WTC11 (cell line): ENCODE data around the gene TXNIP. TPM values are rescaled to one million over a fixed set of nuclear protein-coding genes. Genes with fewer than 3 reads are reported as not detected.

Experiments
- ATAC-seq: fragments of 200-7000 bp; cut with Tn5 transposase; 2 replicates; pipeline ENCODE4 v1.10.0; 2021; ENCODE audit warnings: mild to moderate bottlenecking, moderate library complexity
- CTCF ChIA-PET: fragments of 300-600 bp; sonication (Branson Sonifier 250); formaldehyde crosslinking; loops from one replicate; lab custom pipeline; 2021; ENCODE audit warnings: antibody characterized with exemption; lab: Charles Lee
- POLR2A ChIA-PET: fragments of 350-600 bp; sonication (Branson Sonifier 250); formaldehyde crosslinking; loops from one replicate; lab custom pipeline; 2021; ENCODE audit warnings: antibody characterized with exemption; lab: Charles Lee
- DNase-seq: peaks from one replicate; pipeline ENCODE4 v3.0.0; 2021; ENCODE audit warnings: low spot score
- H3K27ac Mint-ChIP-seq: 2 replicates; pipeline ENCODE4 v1.8.0; 2021; ENCODE audit warnings: mixed read lengths
- H3K27me3 Mint-ChIP-seq: 2 replicates; pipeline ENCODE4 v1.8.0; 2021; ENCODE audit warnings: low read depth, mild to moderate bottlenecking, moderate library complexity, mixed read lengths
- H3K36me3 Mint-ChIP-seq: 2 replicates; pipeline ENCODE4 v1.8.0; 2021; ENCODE audit warnings: mixed read lengths
- H3K4me1 Mint-ChIP-seq: 2 replicates; pipeline ENCODE4 v1.8.0; 2022; ENCODE audit warnings: mixed read lengths
- H3K4me3 Mint-ChIP-seq: 2 replicates; pipeline ENCODE4 v1.8.0; 2021; ENCODE audit warnings: mild to moderate bottlenecking, moderate library complexity, mixed read lengths
- H3K9me3 Mint-ChIP-seq: 2 replicates; pipeline ENCODE4 v1.8.0; 2021; ENCODE audit warnings: mixed read lengths
- GABPB1 ChIP-seq: sonication (generic); formaldehyde crosslinking; IDR thresholded peaks from 2 replicates; pipeline ENCODE4 v1.8.1; 2023; ENCODE audit warnings: mild to moderate bottlenecking, missing genetic modification reagents
- SMAD3 ChIP-seq: sonication (generic); formaldehyde crosslinking; IDR thresholded peaks from 2 replicates; pipeline ENCODE4 v1.8.0; 2022; ENCODE audit warnings: missing genetic modification reagents, mild to moderate bottlenecking, borderline replicate concordance
- ZNF121 ChIP-seq: sonication (generic); formaldehyde crosslinking; IDR thresholded peaks from 2 replicates; pipeline ENCODE4 v1.8.0; 2023; ENCODE audit warnings: missing genetic modification reagents
- ZNF263 ChIP-seq: sonication (generic); formaldehyde crosslinking; IDR thresholded peaks from 2 replicates; pipeline ENCODE4 v1.8.1; 2022; ENCODE audit warnings: low read depth, mild to moderate bottlenecking, moderate library complexity, missing genetic modification reagents
- ZNF396 ChIP-seq: fragments of 250-450 bp; sonication (Bioruptor Pico); IDR thresholded peaks from 2 replicates; pipeline ENCODE4 v1.8.0; 2021; ENCODE audit warnings: mild to moderate bottlenecking, moderate library complexity, borderline replicate concordance
- ZNF423 ChIP-seq: fragments of 250-450 bp; sonication (Bioruptor Pico); IDR thresholded peaks from 2 replicates; pipeline ENCODE4 v2.1.2; 2022; ENCODE audit warnings: mild to moderate bottlenecking, moderate library complexity
- ZNF532 ChIP-seq: fragments of 250-450 bp; sonication (Bioruptor Pico); IDR thresholded peaks from 2 replicates; pipeline ENCODE4 v1.9.0; 2021; ENCODE audit warnings: mild to moderate bottlenecking, borderline replicate concordance
- total RNA-seq: library from RNA; stranded (reverse); gene quantifications from 3 replicates; pipeline ENCODE4 v1.2.3, GENCODE V29; 2021
- TF ChIP-seq, protein P1 (sequence below): sonication (generic); formaldehyde crosslinking; IDR thresholded peaks from 2 replicates; pipeline ENCODE4 v1.8.1; 2023; ENCODE audit warnings: mild to moderate bottlenecking, missing genetic modification reagents
- TF ChIP-seq, protein P2 (sequence below): sonication (generic); formaldehyde crosslinking; IDR thresholded peaks from 2 replicates; pipeline ENCODE4 v1.8.1; 2022; ENCODE audit warnings: mild to moderate bottlenecking, missing genetic modification reagents, moderate library complexity, borderline replicate concordance
- TF ChIP-seq, protein P3 (sequence below): fragments of 250-450 bp; sonication (Bioruptor Pico); IDR thresholded peaks from 2 replicates; pipeline ENCODE4 v1.9.0; 2021; ENCODE audit warnings: mild to moderate bottlenecking
- TF ChIP-seq, protein P4 (sequence below): sonication (generic); formaldehyde crosslinking; IDR thresholded peaks from 2 replicates; pipeline ENCODE4 v1.8.0; 2022; ENCODE audit warnings: mild to moderate bottlenecking, missing genetic modification reagents
- TF ChIP-seq, protein P5 (sequence below): fragments of 250-450 bp; sonication (Bioruptor Pico); IDR thresholded peaks from 2 replicates; pipeline ENCODE4 v1.8.0; 2021; ENCODE audit warnings: mild to moderate bottlenecking

TXNIP gene
- total RNA-seq, 1 experiment from 2014 or later, result 56.7 TPM

GRCh38 chr1:146021050-146021445 is 24.7 kb upstream of the TXNIP start (continued):
- TF ChIP-seq, protein P1, sequence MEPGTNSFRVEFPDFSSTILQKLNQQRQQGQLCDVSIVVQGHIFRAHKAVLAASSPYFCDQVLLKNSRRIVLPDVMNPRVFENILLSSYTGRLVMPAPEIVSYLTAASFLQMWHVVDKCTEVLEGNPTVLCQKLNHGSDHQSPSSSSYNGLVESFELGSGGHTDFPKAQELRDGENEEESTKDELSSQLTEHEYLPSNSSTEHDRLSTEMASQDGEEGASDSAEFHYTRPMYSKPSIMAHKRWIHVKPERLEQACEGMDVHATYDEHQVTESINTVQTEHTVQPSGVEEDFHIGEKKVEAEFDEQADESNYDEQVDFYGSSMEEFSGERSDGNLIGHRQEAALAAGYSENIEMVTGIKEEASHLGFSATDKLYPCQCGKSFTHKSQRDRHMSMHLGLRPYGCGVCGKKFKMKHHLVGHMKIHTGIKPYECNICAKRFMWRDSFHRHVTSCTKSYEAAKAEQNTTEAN (CRISPR knock-in tag), result no peak
- no peak for TF ChIP-seq ZNF263 (CRISPR knock-in tag)
- TF ChIP-seq, protein P2, sequence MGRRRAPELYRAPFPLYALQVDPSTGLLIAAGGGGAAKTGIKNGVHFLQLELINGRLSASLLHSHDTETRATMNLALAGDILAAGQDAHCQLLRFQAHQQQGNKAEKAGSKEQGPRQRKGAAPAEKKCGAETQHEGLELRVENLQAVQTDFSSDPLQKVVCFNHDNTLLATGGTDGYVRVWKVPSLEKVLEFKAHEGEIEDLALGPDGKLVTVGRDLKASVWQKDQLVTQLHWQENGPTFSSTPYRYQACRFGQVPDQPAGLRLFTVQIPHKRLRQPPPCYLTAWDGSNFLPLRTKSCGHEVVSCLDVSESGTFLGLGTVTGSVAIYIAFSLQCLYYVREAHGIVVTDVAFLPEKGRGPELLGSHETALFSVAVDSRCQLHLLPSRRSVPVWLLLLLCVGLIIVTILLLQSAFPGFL (CRISPR knock-in tag), result no peak
- TF ChIP-seq, protein P3, sequence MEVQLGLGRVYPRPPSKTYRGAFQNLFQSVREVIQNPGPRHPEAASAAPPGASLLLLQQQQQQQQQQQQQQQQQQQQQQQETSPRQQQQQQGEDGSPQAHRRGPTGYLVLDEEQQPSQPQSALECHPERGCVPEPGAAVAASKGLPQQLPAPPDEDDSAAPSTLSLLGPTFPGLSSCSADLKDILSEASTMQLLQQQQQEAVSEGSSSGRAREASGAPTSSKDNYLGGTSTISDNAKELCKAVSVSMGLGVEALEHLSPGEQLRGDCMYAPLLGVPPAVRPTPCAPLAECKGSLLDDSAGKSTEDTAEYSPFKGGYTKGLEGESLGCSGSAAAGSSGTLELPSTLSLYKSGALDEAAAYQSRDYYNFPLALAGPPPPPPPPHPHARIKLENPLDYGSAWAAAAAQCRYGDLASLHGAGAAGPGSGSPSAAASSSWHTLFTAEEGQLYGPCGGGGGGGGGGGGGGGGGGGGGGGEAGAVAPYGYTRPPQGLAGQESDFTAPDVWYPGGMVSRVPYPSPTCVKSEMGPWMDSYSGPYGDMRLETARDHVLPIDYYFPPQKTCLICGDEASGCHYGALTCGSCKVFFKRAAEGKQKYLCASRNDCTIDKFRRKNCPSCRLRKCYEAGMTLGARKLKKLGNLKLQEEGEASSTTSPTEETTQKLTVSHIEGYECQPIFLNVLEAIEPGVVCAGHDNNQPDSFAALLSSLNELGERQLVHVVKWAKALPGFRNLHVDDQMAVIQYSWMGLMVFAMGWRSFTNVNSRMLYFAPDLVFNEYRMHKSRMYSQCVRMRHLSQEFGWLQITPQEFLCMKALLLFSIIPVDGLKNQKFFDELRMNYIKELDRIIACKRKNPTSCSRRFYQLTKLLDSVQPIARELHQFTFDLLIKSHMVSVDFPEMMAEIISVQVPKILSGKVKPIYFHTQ (CRISPR knock-in tag), result no peak

DNA sequence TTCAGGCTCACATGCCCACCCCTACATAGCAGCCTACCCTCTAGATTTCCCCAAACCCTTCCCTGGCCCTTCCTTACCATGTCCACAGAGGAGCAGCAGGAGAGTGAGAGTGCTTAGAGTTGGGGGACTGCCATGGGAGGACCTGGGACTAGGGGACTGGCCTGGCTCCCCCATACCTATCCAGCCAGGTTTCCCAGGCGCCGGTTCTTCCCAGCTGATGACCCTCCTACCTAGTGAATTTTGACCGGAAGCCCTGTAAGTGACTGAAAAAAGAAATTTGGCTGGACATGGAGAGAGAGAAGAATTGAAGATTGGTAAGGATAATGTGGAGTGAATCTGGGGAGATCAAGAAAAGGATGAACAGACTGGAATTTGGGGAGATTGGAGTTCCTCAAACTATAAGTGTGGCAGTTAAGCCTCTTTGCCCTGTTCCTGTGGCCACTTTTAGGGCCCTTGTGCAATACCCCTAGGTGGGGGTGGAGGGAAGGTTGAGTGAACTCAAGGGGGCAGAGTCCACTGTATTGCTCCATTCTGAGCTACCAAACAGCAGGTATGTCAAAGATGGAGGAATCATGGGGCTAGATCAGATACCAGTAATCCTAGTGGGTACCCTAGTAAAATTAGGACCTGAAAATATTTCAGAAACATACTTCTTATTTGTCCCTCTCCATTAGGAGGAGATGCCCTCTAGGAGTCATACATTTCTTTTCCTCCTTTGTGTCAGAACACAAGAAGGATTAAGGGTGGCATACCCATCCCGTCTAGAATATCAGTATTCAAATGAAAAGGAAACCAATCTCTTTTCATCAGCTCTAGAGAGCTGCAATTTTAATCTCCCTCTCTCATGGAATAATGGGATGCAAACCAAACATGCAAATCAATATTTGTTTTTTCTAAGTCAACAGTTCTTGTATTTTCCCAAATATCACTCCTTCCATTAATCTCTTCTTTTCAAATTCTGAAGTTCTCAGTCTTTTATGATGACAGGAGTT is 24.0 kb upstream of the TXNIP start:
- Mint-ChIP-seq H3K9me3 (no peaks in the 10 kb centered on the region), H3K27ac (no peak overlapping the region), H3K36me3 (no peaks in the 10 kb centered on the region), H3K4me1 (peaks cover 15% of the 10 kb centered on the region), H3K4me3 (peak overlapping the region; percentile 68), H3K27me3 (peaks cover 69% of the 10 kb centered on the region)
- POLR2A ChIA-PET, result interaction anchor here (0.6 to 0.7 kb wide), 2 partner anchors 18 to 21 kb away, joined by 3 to 8 read pairs; no protein-coding TSS in a partner anchor
- DNase-seq (no peak), ATAC-seq (peak; percentile 22; the same call in 1 of the 2 replicates)
- CTCF ChIA-PET, result interaction anchor here (0.7 to 6.5 kb wide), 9 partner anchors 11 to 175 kb away, joined by 3 to 34 read pairs (median 6); partner anchors contain the start of gene NUDT17
- peak; percentile 49; the same call in 1 of the 2 replicates for TF ChIP-seq GABPB1 (CRISPR knock-in tag)
- TF ChIP-seq ZNF423 (CRISPR knock-in tag), result no peak

DNA sequence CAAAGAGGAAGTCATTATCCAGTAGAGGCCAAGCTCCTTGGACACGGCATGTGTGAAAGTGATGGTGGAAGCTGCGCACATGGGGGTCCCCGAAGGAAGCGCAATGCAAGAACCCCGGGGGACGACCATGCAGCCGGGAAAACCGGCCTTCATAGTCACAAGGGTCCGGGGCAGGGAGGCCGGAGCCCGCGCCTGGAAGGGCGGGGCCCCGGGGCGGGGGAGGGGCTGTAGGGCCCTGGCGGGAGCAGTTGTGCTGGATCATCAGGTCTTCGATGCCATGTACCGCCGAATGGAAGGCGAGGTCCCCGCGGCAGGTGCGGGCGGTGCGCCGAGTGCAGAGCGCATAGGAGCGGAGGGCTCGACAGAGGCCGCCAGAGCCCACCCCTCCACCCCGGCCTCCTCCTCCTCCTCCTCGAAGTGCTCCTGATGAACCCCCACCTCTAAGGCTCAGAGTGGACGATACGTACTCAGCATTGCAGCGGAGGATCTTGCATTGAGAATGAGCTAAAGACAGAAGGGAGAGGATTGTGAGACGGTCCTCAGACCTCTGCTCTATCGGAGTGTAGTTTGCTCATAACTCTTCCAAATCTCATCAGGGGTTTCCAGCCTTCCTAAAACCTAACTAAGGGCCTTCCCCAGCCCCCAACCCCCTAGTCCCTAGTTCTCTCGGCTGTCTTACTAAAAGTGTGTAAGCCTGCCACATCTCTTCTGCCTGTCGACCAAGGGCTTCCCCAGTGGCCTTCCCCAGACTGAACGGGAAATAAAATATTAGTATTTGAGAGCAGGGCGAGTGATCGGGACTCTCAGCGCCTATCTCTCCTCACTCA is 23.1 kb upstream of the TXNIP start:
- Mint-ChIP-seq H3K9me3 (no peaks in the 10 kb centered on the region), H3K27me3 (peaks cover 69% of the 10 kb centered on the region), H3K4me3 (peak overlapping the region; percentile 68), H3K4me1 (peaks cover 15% of the 10 kb centered on the region), H3K36me3 (no peaks in the 10 kb centered on the region), H3K27ac (no peak overlapping the region)
- CTCF ChIA-PET, result interaction anchor here (1.3 to 6.5 kb wide), 8 partner anchors 13 to 174 kb away, joined by 3 to 34 read pairs (median 10); partner anchors contain the start of gene NUDT17
- DNase-seq, result peak; percentile 72
- peak; percentile 95 for ATAC-seq
- TF ChIP-seq, protein P4, sequence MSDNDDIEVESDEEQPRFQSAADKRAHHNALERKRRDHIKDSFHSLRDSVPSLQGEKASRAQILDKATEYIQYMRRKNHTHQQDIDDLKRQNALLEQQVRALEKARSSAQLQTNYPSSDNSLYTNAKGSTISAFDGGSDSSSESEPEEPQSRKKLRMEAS (CRISPR knock-in tag), result peak; percentile 54; the same call in 1 of the 2 replicates
- TF ChIP-seq GABPB1 (CRISPR knock-in tag), result no peak
- peak; percentile 68; the same call in 1 of the 2 replicates for TF ChIP-seq ZNF263 (CRISPR knock-in tag)
- POLR2A ChIA-PET, result interaction anchor here (0.6 to 1.6 kb wide), 3 partner anchors 19 to 161 kb away, joined by 3 to 8 read pairs (median 4); partner anchors contain the start of gene PIAS3

- no peak for DNase-seq
- ChIA-PET POLR2A (interaction anchor here (0.6 kb wide), 1 partner anchor 104 kb away, joined by 4 read pairs; no protein-coding TSS in a partner anchor), CTCF (interaction anchor here (1.2 to 6.5 kb wide), 5 partner anchors 10 to 171 kb away, joined by 3 to 34 read pairs (median 4); partner anchors contain the start of gene NUDT17)
- ATAC-seq, result no peak
- TF ChIP-seq ZNF532 (CRISPR knock-in tag) (no peak), ZNF396 (CRISPR knock-in tag) (no peak), ZNF121 (CRISPR knock-in tag) (no peak), SMAD3 (CRISPR knock-in tag) (no peak)
- TF ChIP-seq, protein P5, sequence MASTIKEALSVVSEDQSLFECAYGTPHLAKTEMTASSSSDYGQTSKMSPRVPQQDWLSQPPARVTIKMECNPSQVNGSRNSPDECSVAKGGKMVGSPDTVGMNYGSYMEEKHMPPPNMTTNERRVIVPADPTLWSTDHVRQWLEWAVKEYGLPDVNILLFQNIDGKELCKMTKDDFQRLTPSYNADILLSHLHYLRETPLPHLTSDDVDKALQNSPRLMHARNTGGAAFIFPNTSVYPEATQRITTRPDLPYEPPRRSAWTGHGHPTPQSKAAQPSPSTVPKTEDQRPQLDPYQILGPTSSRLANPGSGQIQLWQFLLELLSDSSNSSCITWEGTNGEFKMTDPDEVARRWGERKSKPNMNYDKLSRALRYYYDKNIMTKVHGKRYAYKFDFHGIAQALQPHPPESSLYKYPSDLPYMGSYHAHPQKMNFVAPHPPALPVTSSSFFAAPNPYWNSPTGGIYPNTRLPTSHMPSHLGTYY (CRISPR knock-in tag), result no peak
- Mint-ChIP-seq H3K4me3 (no peak overlapping the region), H3K27me3 (peaks cover 61% of the 10 kb centered on the region), H3K9me3 (no peaks in the 10 kb centered on the region), H3K27ac (no peak overlapping the region), H3K36me3 (no peaks in the 10 kb centered on the region), H3K4me1 (peaks cover 15% of the 10 kb centered on the region)
These were observed 20.5 kb upstream of the TXNIP start for GRCh38 chr1:146016891-146017290.
